Liver (tissue), 9 donors: ENCODE measurements around the gene BRD4. TPM values are rescaled to one million over a fixed set of nuclear protein-coding genes. Genes with fewer than 3 reads are reported as not detected.
A peak's percentile ranks its signal among the peaks of the same experiment; 100 is the strongest.

Source experiments
- DNase-seq: peaks from one replicate; pipeline ENCODE4 v3.0.0-alpha.2; 2017; ENCODE audit warnings: low spot score
- H3K27ac ChIP-seq, 2 donors: one replicate each; pipeline ENCODE4 v1.7.0; 2013; ENCODE audit warnings: inconsistent platforms in 2 of 2, low read length in 2 of 2, control low read depth in 1 of 2, low read depth in 1 of 2, mild to moderate bottlenecking in 1 of 2
- H3K27me3 ChIP-seq, 4 donors: one replicate each; pipeline versions ENCODE4 v1.6.1 to v1.7.0; 2013; ENCODE audit warnings: low read length in 3 of 4, inconsistent platforms in 1 of 4, mild to moderate bottlenecking in 1 of 4, moderate library complexity in 1 of 4; ENCODE audit not compliant: control insufficient read depth in 4 of 4, insufficient read depth in 4 of 4
- H3K36me3 ChIP-seq, 4 donors: one replicate each; pipeline versions ENCODE4 v1.6.1 to v1.7.0; 2013; ENCODE audit warnings: low read length in 3 of 4, mild to moderate bottlenecking in 3 of 4, low read depth in 1 of 4, moderate library complexity in 1 of 4; ENCODE audit not compliant: control insufficient read depth in 4 of 4, insufficient read depth in 3 of 4
- H3K4me1 ChIP-seq, 4 donors: one replicate each; pipeline versions ENCODE4 v1.6.1 to v1.7.0; 2013; ENCODE audit warnings: low read length in 3 of 4, mild to moderate bottlenecking in 3 of 4, moderate library complexity in 1 of 4; ENCODE audit not compliant: control insufficient read depth in 4 of 4, insufficient read depth in 4 of 4
- H3K4me3 ChIP-seq, 3 donors: one replicate each; pipeline versions ENCODE4 v1.6.1 to v1.7.0; 2013; ENCODE audit warnings: low read length in 3 of 3, control low read depth in 1 of 3, low read depth in 1 of 3, mild to moderate bottlenecking in 1 of 3
- H3K9ac ChIP-seq, 2 donors: one replicate each; pipeline ENCODE4 v1.7.0; 2013; ENCODE audit warnings: low read length in 2 of 2, mild to moderate bottlenecking in 2 of 2, moderate library complexity in 2 of 2, control low read depth in 1 of 2, low read depth in 1 of 2
- H3K9me3 ChIP-seq, 4 donors: one replicate each; pipeline versions ENCODE4 v1.6.1 to v1.7.0; 2013; ENCODE audit warnings: low read length in 3 of 4; ENCODE audit not compliant: control insufficient read depth in 4 of 4
- ATF3 ChIP-seq: IDR thresholded peaks from 2 replicates; pipeline ENCODE4 v1.6.1; 2016; ENCODE audit warnings: antibody characterized with exemption
- CTCF ChIP-seq: fragments of 150-350 bp; IDR thresholded peaks from 2 replicates; pipeline ENCODE4 v1.5.1; 2017; ENCODE audit warnings: improper control_type of control experiment, low read depth, low read length; ENCODE audit not compliant: missing input control
- EGR1 ChIP-seq, 2 donors: IDR thresholded peaks; 2 replicates each; pipeline ENCODE4 v1.6.1; 2016 to 2018; ENCODE audit warnings: antibody characterized with exemption in 2 of 2, low read depth in 2 of 2
- FOXA1 ChIP-seq: IDR thresholded peaks from 2 replicates; pipeline ENCODE4 v1.6.1; 2016; ENCODE audit warnings: antibody characterized with exemption
- FOXA2 ChIP-seq: IDR thresholded peaks from 2 replicates; pipeline ENCODE4 v1.6.1; 2016; ENCODE audit warnings: antibody characterized with exemption
- GABPA ChIP-seq, 2 donors: IDR thresholded peaks in 1 of 2; conservative IDR thresholded peaks in 1 of 2; 2 replicates each; pipeline ENCODE4 v1.6.1; 2016; ENCODE audit warnings: antibody characterized with exemption in 2 of 2, mild to moderate bottlenecking in 1 of 2, moderate library complexity in 1 of 2
- HNF4A ChIP-seq, 2 donors: conservative IDR thresholded peaks; 2 replicates each; pipeline ENCODE4 v1.6.1; 2016; ENCODE audit warnings: antibody characterized with exemption in 2 of 2, mild to moderate bottlenecking in 2 of 2
- HNF4G ChIP-seq: IDR thresholded peaks from 2 replicates; pipeline ENCODE4 v1.6.1; 2016; ENCODE audit warnings: antibody characterized with exemption
- JUND ChIP-seq, 2 donors: IDR thresholded peaks; 2 replicates each; pipeline ENCODE4 v1.6.1; 2016; ENCODE audit warnings: antibody characterized with exemption in 2 of 2
- MAX ChIP-seq: IDR thresholded peaks from 2 replicates; pipeline ENCODE4 v1.6.1; 2016; ENCODE audit warnings: antibody characterized with exemption
- NR2F2 ChIP-seq: IDR thresholded peaks from 2 replicates; pipeline ENCODE4 v1.6.1; 2016; ENCODE audit warnings: antibody characterized with exemption
- RAD21 ChIP-seq, 2 donors: IDR thresholded peaks; 2 replicates each; pipeline ENCODE4 v1.6.1; 2016; ENCODE audit warnings: antibody characterized with exemption in 2 of 2, mild to moderate bottlenecking in 2 of 2
- REST ChIP-seq: IDR thresholded peaks from 2 replicates; pipeline ENCODE4 v1.6.1; 2016; ENCODE audit warnings: antibody characterized with exemption, mild to moderate bottlenecking
- RXRA ChIP-seq, 2 donors: IDR thresholded peaks; 2 replicates each; pipeline ENCODE4 v1.6.1; 2017 to 2018; ENCODE audit warnings: antibody characterized with exemption in 2 of 2, mild to moderate bottlenecking in 1 of 2
- SP1 ChIP-seq: IDR thresholded peaks from 2 replicates; pipeline ENCODE4 v1.6.1; 2018; ENCODE audit warnings: antibody characterized with exemption, mild to moderate bottlenecking
- TAF1 ChIP-seq: conservative IDR thresholded peaks from 2 replicates; pipeline ENCODE4 v1.6.1; 2016; ENCODE audit warnings: antibody characterized with exemption, mild to moderate bottlenecking
- YY1 ChIP-seq: IDR thresholded peaks from 2 replicates; pipeline ENCODE4 v1.6.1; 2016; ENCODE audit warnings: antibody characterized with exemption, mild to moderate bottlenecking
- ZBTB33 ChIP-seq: IDR thresholded peaks from 2 replicates; pipeline ENCODE4 v1.6.1; 2016; ENCODE audit warnings: antibody characterized with exemption
- WGBS: extraction: QIAGEN DNeasy Blood & Tissue Kit; methylation state at CpG from one replicate; pipeline ENCODE4 v1.1.7; 2013; 5-methylcytosine and 5-hydroxymethylcytosine counted together
- polyA plus RNA-seq, 2 donors: library from polyadenylated mRNA; stranded (reverse) in 1 of 2; unstranded in 1 of 2; fragments of 200-250 nt in 1 of 2; fragments of >200 nt in 1 of 2; fragmentation: Nextera tagmentation in 1 of 2; extraction: Ambion mirVana in 1 of 2; gene quantifications; one replicate each; pipeline versions ENCODE4 v1.2.1 to v1.2.3, GENCODE V29; 2013 to 2015
- total RNA-seq, 2 donors: library from RNA; depleted of rRNA; stranded (reverse); fragments of >200 nt; gene quantifications; one replicate each; pipeline ENCODE4 v1.2.3, GENCODE V29; 2014
- donor health status: healthy.
- donor health status: healthy.
- donor health status: healthy.
- donor health status: healthy.
- donor health status: healthy.

Gene BRD4
- total and polyA plus RNA-seq, 4 donors, result 13.6 to 25.8 (median 20.5) TPM

- Histone ChIP-seq H3K27me3 (no peaks in the 10 kb centered on the region), H3K36me3 (peaks cover 11 to 44% (median 43%) of the 10 kb centered on the region in 4 donors), H3K9ac (no peak overlapping the region), H3K4me1 (peaks cover 13 to 55% (median 43%) of the 10 kb centered on the region in 4 donors), H3K4me3 (no peak overlapping the region), H3K27ac (peak overlapping the region; percentile 65 to 72), H3K9me3 (no peaks in the 10 kb centered on the region)
- DNase-seq, result no peak
- TF ChIP-seq GABPA (IDR thresholded peaks at IDR 0.05 in 1 of 2, conservative IDR thresholded peaks at IDR 0.05 in 1 of 2) (no peak), YY1 (peak; percentile 36), REST (peak; percentile 38), SP1 (peak; percentile 23), MAX (peak; percentile 87), HNF4A (conservative IDR thresholded peaks at IDR 0.05) (peak; percentile 25 to 77), RXRA (IDR thresholded peaks at IDR 0.05) (peak in 1 of 2 donors; percentile 75), HNF4G (no peak), ATF3 (no peak), CTCF (peak; percentile 5), RAD21 (IDR thresholded peaks at IDR 0.05) (peak; percentile 56 to 61), FOXA1 (peak; percentile 18), ZBTB33 (no peak), TAF1 (no peak), EGR1 (IDR thresholded peaks at IDR 0.05; ENCODE audit: low read depth in 2 of 2) (no peak), FOXA2 (no peak), NR2F2 (peak; percentile 78), JUND (IDR thresholded peaks at IDR 0.05) (peak in 1 of 2 donors; percentile 72)
- WGBS, result 37% methylated on average over 8 of the region's 8 CpGs
These were observed 66.5 kb downstream of the BRD4 start for GRCh38 chr19:15265850-15266248.
